HG02970 (cell line): ENCODE measurements around the gene GRM7.

Source experiments
- ATAC-seq: cut with Tn5 transposase; IDR thresholded peaks from one replicate; pipeline ENCODE4 v1.9.1; 2021; ENCODE audit warnings: mild to moderate bottlenecking, moderate library complexity, moderate number of reproducible peaks; ENCODE audit not compliant: unreplicated experiment, low FRiP score

GRM7 gene

DNA sequence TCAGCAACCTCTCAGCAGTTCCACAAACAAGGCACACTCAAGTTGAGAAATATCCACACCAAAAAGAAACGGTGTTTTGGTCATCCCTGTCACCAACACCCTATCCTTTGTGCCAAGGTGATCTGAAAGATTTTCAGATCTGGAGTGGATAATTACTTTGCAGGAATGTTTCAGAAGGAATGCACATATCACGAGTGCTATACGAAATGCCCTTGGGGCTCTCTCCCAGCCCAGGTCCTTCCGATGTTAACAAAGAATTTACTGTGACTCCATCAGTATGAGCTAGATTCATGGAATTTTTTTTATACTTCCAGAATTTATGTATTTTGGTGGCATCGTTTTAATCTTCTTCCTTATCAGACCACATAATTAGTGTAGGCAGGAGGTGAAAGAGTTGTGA lies 105.0 kb downstream of the GRM7 start:
- ATAC-seq = no peak

DNA sequence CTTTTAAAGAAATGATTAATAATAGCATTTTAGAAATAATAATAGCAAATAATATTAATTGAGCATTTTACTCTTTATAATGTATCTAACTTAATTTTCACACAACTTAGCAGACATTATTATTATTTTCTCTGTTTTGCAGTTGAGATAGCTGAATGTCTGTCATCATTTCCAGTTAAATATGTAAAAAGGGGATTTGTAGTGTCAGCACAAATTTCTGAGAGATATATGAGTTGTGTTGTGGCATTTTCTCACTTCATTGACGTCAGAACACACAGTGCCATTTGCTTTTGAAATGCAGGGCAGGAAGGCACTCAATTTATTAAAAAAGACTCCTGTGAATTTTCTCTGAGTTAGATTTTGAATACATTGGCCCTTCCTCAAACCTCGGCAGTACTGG lies 111.0 kb downstream of the GRM7 start:
- no peak for ATAC-seq

DNA sequence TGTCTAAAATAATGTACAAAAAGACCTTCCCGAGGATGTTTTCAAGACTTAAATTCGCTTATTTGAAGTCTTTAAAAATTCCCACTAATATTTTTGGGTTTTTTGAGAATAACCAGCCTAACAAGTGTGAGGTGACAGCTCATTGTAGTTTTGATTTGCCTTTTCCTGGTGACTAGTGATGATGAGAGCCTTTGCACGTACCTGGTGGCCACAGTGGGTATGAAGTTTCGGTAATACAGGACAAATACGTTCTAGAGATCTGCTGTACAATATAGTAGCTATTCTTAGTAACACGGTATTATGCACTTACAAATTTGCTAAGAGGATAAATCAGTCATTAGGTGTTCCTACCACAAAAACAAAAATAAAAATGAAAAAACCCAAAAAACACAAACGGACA lies 124.9 kb downstream of the GRM7 start:
- ATAC-seq = no peak

DNA sequence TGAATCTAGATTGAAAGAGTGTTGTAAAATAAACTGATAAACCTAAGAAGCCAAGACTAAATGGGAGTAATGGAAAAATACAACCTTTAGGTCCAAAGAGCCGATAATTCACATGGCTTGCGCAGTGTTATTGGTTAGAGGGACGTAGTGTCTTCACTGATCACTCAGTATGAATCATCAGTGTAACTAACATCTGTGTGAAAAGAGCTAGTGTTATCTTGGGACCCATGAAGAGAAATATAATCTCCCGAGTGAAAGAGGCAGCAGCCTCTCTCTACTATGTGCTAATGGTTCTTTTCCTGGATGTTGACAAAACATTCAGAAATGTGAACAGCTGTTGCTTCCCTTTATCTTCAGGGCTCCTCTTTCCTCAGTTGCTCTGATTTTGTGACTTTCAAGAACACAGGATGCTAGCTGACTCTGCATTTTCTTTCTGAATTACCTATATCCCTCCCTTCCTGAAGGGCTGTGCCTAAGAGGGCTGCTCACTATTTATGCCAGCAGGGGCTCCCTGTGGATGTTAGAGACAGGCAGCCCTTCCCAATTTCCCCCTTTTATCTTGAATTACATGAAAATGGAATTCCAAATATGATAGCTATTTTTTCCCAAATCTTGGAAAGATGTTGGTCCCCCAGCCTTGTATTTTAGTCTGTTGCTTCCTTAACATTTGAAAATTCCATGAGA lies 128.8 kb downstream of the GRM7 start:
- no peak for ATAC-seq

DNA sequence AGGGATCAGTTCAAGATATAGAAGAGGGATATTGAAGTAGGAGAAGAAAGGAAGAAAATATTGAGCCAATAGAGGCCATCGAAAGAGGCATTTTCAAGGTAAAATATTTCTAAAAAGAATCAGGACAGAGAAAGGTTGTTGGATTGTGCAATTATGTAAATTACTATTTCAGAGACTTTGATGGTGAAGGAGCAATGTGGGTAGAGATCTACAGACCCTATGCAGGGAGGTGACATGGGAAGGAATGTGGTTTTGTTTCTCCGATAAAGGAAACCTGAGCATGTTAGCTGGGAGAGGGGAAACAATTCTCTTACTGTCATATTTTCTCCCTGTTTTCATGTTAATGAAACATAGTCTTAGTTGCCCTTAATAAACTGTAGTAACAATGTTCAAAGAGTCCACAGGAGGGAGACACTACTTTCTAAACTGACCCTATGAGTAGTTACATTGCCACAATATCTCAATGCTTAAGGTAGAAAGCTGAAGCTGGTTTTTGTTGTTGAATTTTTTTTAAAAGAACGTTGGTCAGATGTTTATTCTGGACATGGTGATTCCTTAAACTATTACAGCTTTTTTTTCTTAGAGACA lies 133.3 kb downstream of the GRM7 start:
- ATAC-seq = no peak

DNA sequence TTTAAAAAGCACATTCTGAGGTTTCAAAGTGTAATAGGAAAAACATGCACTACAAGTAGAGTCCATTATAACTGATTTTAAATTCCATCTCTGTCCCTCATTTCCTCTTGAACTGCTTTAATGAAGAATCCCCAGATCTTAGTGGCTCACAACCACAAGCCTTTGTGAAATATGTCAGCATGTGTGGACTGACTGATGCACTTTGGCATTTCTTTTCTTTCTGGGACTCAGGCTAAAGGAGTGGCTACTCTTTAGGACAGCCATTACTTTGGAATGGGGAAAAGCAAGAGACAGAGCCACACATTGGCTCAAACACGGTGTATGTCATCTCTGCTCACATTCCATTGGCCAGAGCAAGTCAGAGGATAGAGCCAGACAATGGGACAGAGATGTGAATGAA lies 139.6 kb downstream of the GRM7 start:
- no peak for ATAC-seq

DNA sequence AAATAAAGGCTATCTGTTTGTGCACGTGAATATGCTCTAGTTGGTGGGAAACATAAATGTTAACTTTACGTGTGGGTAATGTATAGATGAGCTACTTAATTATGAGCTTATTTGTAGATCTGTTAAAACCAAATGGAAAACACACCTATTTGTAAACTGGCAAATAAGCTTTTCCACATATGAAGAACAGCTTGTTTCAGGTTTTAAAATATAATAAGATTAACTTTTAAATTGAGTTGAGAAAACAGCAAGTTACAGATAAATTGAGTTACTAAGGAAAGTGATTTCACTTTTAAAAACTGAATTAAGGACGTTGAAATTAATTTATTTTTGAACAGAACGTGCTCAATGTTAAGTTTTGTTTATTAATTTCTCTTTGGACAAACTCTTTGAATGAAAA lies 140.5 kb downstream of the GRM7 start:
- ATAC-seq = no peak

DNA sequence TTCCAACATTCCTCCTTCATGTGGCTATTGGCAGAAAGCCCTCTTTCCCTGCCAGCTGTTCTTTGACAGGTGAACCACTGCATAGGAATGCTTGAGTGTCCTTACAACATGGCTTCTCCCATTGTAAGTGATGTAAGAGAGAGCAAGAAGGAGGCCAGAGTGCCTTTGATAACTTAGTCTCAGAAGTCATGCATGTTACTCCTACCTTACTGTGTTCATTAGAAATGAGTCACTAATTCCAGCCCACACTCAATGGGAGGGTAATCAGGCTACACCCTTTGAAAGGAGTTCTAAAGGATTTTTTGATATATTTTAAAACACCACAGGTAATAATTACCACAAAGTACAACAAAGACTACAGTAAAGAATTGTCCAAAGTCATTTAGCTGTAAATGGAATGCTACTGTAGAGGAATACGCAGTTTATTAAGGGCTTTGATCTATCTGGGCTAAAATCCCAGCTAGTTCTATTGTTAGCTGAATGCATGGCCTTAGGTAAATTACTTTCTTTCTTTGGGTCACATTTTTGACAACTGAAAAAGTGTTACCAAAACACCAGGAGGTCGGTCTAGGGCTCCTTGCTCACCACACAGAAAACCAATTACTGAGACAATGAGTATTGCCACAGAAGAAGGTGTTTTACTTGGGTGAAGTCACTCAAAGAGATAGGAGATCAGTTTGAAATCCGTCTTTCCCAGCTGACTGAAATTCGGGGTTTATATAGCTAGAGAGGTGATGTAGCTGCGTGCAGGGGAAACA lies 154.9 kb downstream of the GRM7 start:
- no peak for ATAC-seq

DNA sequence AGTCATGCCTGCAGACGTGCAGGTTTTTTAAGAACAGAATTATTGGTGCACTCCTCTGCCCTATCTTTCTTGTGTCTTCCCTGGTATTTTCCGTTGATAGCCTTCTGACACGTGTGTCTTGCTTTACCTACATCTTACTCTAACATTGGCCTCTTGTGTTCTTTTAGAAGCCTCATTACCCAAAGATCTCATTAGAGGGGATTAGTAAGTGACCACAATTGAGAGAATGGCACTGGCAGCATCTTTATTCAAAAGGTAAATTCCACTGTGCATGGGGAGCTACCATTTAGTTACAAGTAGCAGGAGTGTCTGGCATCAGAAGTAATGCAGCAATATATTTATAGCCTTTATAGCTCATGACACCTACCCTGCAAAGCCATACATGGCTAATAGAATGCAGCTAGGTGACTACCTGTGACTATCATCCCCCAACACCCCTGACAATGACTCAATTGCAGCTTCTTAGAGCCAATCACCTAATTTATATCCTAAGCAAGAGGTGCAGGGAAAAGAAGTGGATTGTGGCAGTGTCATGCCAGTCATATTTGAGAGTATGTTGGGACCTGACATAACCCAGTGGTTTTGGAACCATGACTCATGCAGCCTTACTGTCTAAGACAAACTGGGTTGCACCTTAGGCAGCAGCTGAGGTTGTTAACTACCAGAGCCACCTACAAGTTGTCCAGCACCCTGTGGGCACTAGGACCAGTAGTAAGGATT lies 164.8 kb downstream of the GRM7 start:
- ATAC-seq = no peak

DNA sequence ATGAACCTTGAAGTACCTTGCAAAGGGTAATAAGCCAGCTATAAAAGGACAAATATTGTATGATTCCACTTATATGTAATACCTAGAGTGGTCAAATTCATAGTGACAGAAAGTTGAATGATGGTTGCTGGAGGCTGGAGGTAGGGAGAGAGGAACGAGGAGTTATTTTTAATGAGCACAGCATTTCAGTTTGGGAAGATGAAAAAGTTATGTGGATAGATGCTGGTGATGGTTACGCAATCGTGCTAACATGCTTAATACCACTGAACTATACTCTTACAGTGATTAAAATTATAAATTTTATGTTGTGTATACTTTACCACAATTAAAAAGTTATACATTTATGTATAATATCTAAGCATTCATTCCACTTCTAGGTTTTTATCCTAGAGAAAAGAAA lies 168.6 kb downstream of the GRM7 start:
- ATAC-seq = no peak

DNA sequence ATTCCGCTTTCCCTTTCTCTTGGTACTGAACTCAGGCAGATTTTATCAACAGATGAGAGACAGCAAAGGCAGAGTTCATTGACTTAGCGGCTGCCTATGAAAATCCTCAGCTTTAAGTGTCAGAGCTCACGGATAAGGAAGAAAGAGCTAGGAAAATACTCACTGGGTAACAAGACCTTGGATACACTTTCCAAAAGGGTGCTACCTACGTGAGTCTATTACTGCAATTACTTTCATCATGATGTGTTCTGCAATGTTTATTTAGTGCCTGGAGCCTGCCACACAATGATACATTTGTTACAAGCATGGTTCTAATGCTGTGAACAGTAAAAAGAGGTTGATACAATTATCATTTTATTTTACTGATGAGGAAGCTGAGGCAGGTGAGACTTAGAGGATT lies 177.5 kb downstream of the GRM7 start:
- ATAC-seq = no peak

DNA sequence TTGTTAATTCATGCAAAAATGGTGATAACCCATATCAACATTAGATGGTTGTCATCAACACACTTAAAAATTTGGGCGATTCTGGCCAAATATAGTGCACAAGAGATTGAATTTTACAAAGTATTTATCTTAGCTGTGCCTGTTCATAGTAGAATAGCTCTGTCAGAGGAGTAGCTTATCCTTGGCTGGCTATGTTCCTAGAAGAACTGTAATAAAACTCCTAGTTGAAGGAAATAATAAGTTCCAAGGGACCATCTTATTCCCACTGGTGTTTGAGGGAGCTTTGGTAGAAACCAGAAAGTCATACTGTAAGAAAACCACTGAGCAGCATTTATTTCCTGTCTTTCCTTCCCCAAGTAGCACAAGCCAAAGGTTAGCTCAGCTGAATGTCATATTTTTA lies 201.8 kb downstream of the GRM7 start:
- no peak for ATAC-seq

DNA sequence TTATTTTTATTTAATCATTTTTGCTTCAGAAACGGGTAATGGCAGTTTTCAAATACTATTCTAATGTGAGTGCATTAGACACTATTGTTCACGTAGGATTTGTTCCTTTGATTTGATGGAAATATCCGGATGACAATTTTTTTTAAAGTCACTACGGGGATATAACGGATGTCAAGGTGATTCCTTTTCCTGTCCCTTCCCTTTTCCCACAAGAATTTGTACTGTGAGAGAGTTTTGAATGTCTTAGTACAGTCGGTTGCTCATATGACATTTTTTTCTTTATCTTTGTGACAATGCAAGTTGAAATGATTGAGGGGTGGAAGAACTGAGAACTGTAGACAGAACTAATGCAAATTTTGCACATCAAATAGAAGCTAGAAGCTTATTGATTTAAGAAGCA lies 209.5 kb downstream of the GRM7 start:
- ATAC-seq = no peak

DNA sequence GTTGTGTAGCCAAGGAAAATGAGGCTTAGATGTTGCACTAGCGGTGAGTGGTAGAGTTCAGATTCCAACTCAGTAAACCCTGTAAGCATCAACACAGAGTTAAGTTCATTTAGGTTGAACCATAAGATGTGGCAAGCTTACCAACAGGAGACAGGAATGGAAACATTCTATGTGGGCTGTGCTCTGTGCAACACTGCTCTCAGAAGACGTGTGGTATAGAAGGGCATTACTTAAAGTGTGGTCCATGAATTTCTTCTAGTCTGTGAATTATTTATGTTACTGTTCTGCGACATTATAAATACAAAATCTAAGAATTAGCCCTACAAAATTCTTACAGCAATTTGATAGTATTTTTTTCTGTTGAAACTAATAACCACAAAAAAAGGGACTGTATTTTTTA lies 213.3 kb downstream of the GRM7 start:
- no peak for ATAC-seq

DNA sequence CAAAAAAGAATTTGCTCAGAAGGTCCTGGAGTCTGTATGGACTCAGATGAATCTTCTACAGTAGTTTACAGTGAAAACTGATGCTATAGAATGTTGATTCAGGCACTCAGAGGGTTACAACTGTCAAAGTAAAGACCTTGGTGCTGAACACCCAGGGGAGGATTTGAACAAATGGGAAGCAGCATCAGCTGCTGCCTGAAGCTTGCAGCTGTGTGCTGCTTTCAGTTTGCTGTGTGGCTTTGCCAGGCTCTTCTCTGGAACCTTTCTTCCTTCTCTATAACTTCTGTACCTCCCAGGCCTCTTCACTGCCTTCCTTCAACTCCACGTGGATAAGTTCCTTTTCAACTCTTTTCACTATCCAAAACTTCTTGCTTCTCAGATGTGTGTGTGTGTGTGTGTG lies 214.2 kb downstream of the GRM7 start:
- ATAC-seq = no peak

DNA sequence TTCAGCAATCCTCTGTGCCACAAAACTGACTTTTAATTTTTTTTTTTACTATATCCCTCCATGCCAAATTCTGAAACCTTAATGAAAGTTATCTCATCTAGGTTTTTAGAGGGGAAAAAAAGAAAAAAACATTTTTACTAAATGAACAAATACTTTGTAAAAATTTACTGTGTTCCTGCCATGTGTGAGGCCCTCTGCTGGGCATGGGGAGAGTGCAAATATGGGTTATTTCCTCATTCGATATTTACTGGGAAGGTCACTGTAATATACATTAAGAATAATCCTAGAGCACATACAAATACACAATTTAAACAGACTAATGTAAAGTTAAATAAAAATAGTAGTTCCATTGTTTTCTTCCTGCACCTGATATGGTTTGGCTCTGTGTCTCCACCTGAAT lies 215.0 kb downstream of the GRM7 start:
- no peak for ATAC-seq

DNA sequence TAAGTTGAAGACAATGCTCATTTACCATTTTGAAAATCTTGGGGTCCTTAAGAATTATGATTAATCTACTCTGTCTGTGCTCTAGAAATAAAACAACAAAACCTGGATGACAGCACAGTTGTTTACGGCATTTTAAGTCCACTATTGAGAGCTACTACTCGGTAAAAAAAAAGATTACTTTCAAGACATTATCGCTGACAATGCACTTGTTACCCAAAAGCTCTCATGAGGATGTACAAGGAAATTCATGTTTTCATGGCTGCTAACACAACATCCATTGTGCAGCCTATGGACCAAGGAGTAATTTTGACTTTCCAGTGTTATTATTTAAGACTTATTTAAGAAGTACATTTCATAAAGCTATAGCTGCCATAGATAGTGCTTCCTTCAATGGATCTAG lies 221.3 kb downstream of the GRM7 start:
- no peak for ATAC-seq

DNA sequence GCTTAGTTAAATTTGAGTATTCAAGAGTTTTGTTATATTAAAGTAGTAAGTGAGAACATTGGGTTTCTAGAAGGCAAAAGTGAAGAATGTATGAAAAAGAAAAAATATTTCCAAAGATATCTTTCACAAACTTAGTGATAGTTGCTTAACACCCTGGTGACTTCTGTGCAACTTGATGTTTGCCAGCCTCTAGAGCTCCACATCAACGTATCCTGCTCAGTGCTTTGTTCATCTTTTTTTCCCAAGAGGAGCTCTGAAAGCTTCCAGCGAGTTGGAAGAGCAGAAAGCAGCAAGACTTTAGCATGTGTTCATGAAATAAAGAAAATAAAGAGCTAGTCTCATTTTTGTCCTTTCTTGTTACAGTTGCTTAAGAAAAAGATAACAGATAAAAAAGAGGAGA lies 225.5 kb downstream of the GRM7 start:
- ATAC-seq = no peak

DNA sequence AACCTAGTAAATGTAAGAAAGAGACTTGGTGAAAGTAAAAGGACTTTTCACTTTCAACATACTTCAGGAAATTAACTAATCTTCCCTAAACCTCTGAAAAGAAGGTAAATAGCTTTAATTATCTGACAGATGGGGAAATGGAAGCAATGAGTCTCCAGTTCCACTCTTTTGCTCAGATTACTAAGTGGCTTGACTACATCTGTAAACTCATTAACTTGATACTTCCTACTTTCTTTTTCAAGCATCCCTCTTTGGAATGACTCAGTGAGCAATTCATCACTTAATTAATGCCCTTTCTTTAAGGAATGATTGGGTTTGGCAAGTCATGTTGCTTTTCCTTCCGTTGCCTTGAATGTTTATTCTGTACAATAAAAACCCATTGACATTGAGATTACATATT lies 234.2 kb downstream of the GRM7 start:
- ATAC-seq = no peak

DNA sequence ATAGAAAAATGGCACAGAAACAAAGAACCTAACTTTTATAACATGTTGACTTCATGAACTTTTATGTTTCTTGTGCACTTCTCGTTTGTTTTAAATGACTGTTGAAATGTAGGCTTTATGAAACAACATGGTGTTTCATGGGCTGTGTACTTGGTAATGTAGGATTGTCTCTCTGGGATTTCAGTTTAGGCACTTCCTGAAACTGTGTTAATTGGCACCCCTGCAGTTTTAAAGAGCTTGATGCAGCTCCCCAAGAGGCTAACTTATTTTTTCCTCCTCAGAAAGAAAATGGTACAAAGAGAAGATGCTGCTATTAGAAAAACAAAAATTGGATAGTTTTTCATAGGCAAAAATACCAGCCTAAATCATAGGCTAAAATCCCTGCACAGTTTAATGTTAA lies 239.2 kb downstream of the GRM7 start:
- ATAC-seq = no peak

DNA sequence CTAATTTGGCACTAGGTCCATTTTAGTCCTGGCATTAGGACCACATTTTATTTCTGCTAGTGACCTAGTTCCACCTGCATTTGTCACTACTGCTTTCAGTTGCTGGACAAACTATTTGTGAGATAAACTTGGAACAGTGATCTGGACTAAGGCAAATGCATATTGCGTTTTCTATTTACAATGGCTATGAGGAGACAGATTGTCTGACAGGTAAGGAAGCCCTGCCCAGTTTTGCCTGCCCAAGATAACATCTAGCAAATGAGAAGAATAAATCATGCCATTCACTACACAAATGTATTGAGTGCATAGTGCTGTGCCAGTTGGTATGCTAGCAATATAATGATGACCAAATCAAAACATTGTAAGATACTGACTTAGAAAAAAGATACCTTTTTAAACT lies 245.7 kb downstream of the GRM7 start:
- ATAC-seq = no peak
